ENCODE data around the gene GALNT18. TPM values are rescaled to one million over a fixed set of nuclear protein-coding genes. Genes with fewer than 3 reads are reported as not detected.

GALNT18 gene
- total RNA-seq, 5 donors from 2014 or later (not counting 1 experiment from before 2014, with no cell fraction given): 0.10 to 0.15 TPM; not detected in 3

- Mint-ChIP-seq H3K36me3 (no peaks in the 10 kb centered on the region), H3K27ac (no peak overlapping the region), H3K4me3 (no peak overlapping the region), H3K4me1 (no peaks in the 10 kb centered on the region), H3K9me3 (no peaks in the 10 kb centered on the region), H3K27me3 (peaks cover 9 to 11% of the 10 kb centered on the region in 2 donors)
- ATAC-seq (replicated peaks in 1 of 4) (no peak), DNase-seq (no peak)
- H3K9me3 ChIP-seq: no peaks in the 10 kb centered on the region
- peaks cover 0 to 16% of the 10 kb centered on the region in 2 experiments for H3K27me3 ChIP-seq (replicated peaks in 1 of 2; ENCODE audit: control insufficient read depth in 2 of 2, extremely low read depth in 1 of 2, insufficient read depth in 2 of 2, low read length in 1 of 2)
- CTCF ChIA-PET: interaction anchor here in 1 of 2 donors (1.6 kb wide), 1 partner anchor 236 kb away, joined by 5 read pairs; no protein-coding TSS in a partner anchor
- H3K4me3 ChIP-seq (ENCODE audit: control insufficient read depth in 1 of 2, extremely low read depth in 1 of 2, low read length in 1 of 2): no peak overlapping the region
- H3K27ac ChIP-seq (ENCODE audit: low read length): no peak overlapping the region
- no peaks in the 10 kb centered on the region for H3K4me1 ChIP-seq (ENCODE audit: control insufficient read depth in 1 of 2, extremely low read depth in 1 of 2, insufficient read depth in 2 of 2, low read length in 2 of 2)
- no peaks in the 10 kb centered on the region for H3K36me3 ChIP-seq (ENCODE audit: control insufficient read depth in 2 of 2, extremely low read depth in 1 of 2, insufficient read depth in 1 of 2, low read length in 1 of 2)
- POLR2A ChIA-PET: no interaction called here
- WGBS (ENCODE audit: insufficient coverage): 30% methylated on average over 5 of the region's 8 CpGs
Observed at GRCh38 chr11:11263238-11264005, 358.4 kb downstream of the GALNT18 start.

GRCh38 chr11:11262171-11262920 lies 359.5 kb downstream of the GALNT18 start:
- H3K9me3 ChIP-seq: no peaks in the 10 kb centered on the region
- H3K36me3 Mint-ChIP-seq: no peaks in the 10 kb centered on the region
- DNase-seq: no peak
- no peaks in the 10 kb centered on the region for H3K9me3 Mint-ChIP-seq
- ChIA-PET POLR2A (no interaction called here), CTCF (interaction anchor here in 1 of 2 donors (1.6 kb wide), 1 partner anchor 234 kb away, joined by 5 read pairs; no protein-coding TSS in a partner anchor)
- ATAC-seq (replicated peaks in 1 of 4): no peak
- no peak overlapping the region for H3K4me3 Mint-ChIP-seq
- H3K27ac Mint-ChIP-seq: no peak overlapping the region
- peaks cover 0 to 16% of the 10 kb centered on the region in 2 experiments for H3K27me3 ChIP-seq (replicated peaks in 1 of 2; ENCODE audit: control insufficient read depth in 2 of 2, extremely low read depth in 1 of 2, insufficient read depth in 2 of 2, low read length in 1 of 2)
- peaks cover 11 to 12% of the 10 kb centered on the region in 2 donors for H3K27me3 Mint-ChIP-seq
- 76% methylated on average over 2 of the region's 5 CpGs for WGBS (ENCODE audit: insufficient coverage)
- no peaks in the 10 kb centered on the region for H3K4me1 ChIP-seq (ENCODE audit: control insufficient read depth in 1 of 2, extremely low read depth in 1 of 2, insufficient read depth in 2 of 2, low read length in 2 of 2)
- H3K27ac ChIP-seq (ENCODE audit: low read length): no peak overlapping the region
- no peaks in the 10 kb centered on the region for H3K36me3 ChIP-seq (ENCODE audit: control insufficient read depth in 2 of 2, extremely low read depth in 1 of 2, insufficient read depth in 1 of 2, low read length in 1 of 2)
- no peaks in the 10 kb centered on the region for H3K4me1 Mint-ChIP-seq
- no peak overlapping the region for H3K4me3 ChIP-seq (ENCODE audit: control insufficient read depth in 1 of 2, extremely low read depth in 1 of 2, low read length in 1 of 2)

GRCh38 chr11:11261629-11262028 lies 360.2 kb downstream of the GALNT18 start:
- WGBS (ENCODE audit: insufficient coverage): 74% methylated on average over 5 of the region's 5 CpGs
- no peaks in the 10 kb centered on the region for H3K9me3 ChIP-seq
- no peak overlapping the region for H3K4me3 Mint-ChIP-seq
- no peak overlapping the region for H3K27ac ChIP-seq (ENCODE audit: low read length)
- H3K36me3 ChIP-seq (ENCODE audit: control insufficient read depth in 2 of 2, extremely low read depth in 1 of 2, insufficient read depth in 1 of 2, low read length in 1 of 2): no peaks in the 10 kb centered on the region
- H3K4me1 ChIP-seq (ENCODE audit: control insufficient read depth in 1 of 2, extremely low read depth in 1 of 2, insufficient read depth in 2 of 2, low read length in 2 of 2): no peaks in the 10 kb centered on the region
- POLR2A ChIA-PET: no interaction called here
- peaks cover 11 to 15% of the 10 kb centered on the region in 2 donors for H3K27me3 Mint-ChIP-seq
- peaks cover 0 to 16% of the 10 kb centered on the region in 2 experiments for H3K27me3 ChIP-seq (replicated peaks in 1 of 2; ENCODE audit: control insufficient read depth in 2 of 2, extremely low read depth in 1 of 2, insufficient read depth in 2 of 2, low read length in 1 of 2)
- CTCF ChIA-PET: no interaction called here
- H3K27ac Mint-ChIP-seq: no peak overlapping the region
- no peak for ATAC-seq (replicated peaks in 1 of 4)
- no peaks in the 10 kb centered on the region for H3K9me3 Mint-ChIP-seq
- no peak for DNase-seq
- H3K36me3 Mint-ChIP-seq: no peaks in the 10 kb centered on the region
- H3K4me3 ChIP-seq (ENCODE audit: control insufficient read depth in 1 of 2, extremely low read depth in 1 of 2, low read length in 1 of 2): no peak overlapping the region
- no peaks in the 10 kb centered on the region for H3K4me1 Mint-ChIP-seq

GRCh38 chr11:11260903-11261302 lies 360.9 kb downstream of the GALNT18 start:
- Histone ChIP-seq H3K9me3 (no peaks in the 10 kb centered on the region), H3K27ac (ENCODE audit: low read length) (no peak overlapping the region), H3K27me3 (replicated peaks in 1 of 2; ENCODE audit: control insufficient read depth in 2 of 2, extremely low read depth in 1 of 2, insufficient read depth in 2 of 2, low read length in 1 of 2) (peaks cover 0 to 16% of the 10 kb centered on the region in 2 experiments), H3K4me3 (ENCODE audit: control insufficient read depth in 1 of 2, extremely low read depth in 1 of 2, low read length in 1 of 2) (no peak overlapping the region), H3K4me1 (ENCODE audit: control insufficient read depth in 1 of 2, extremely low read depth in 1 of 2, insufficient read depth in 2 of 2, low read length in 2 of 2) (no peaks in the 10 kb centered on the region), H3K36me3 (ENCODE audit: control insufficient read depth in 2 of 2, extremely low read depth in 1 of 2, insufficient read depth in 1 of 2, low read length in 1 of 2) (no peaks in the 10 kb centered on the region)
- Mint-ChIP-seq H3K4me1 (no peaks in the 10 kb centered on the region), H3K27me3 (peaks cover 11 to 15% of the 10 kb centered on the region in 2 donors), H3K9me3 (no peaks in the 10 kb centered on the region), H3K36me3 (no peaks in the 10 kb centered on the region), H3K4me3 (no peak overlapping the region), H3K27ac (no peak overlapping the region)
- ATAC-seq (replicated peaks in 1 of 4) (no peak), DNase-seq (no peak)
- WGBS (ENCODE audit: insufficient coverage): 80% methylated on average over 1 of the region's 4 CpGs
- POLR2A ChIA-PET: no interaction called here
- CTCF ChIA-PET: interaction anchor here in 1 of 2 donors (0.7 kb wide), 1 partner anchor 233 kb away, joined by 3 read pairs; no protein-coding TSS in a partner anchor

- no peak overlapping the region for H3K27ac ChIP-seq (ENCODE audit: low read length)
- Mint-ChIP-seq H3K27me3 (peaks cover 1 to 7% of the 10 kb centered on the region in 2 donors), H3K36me3 (no peaks in the 10 kb centered on the region), H3K4me3 (no peak overlapping the region), H3K4me1 (no peaks in the 10 kb centered on the region), H3K27ac (no peak overlapping the region), H3K9me3 (no peaks in the 10 kb centered on the region)
- no peak overlapping the region for H3K4me3 ChIP-seq (ENCODE audit: control insufficient read depth in 1 of 2, extremely low read depth in 1 of 2, low read length in 1 of 2)
- 75% methylated on average over 1 of the region's 5 CpGs for WGBS (ENCODE audit: insufficient coverage)
- no peaks in the 10 kb centered on the region for H3K27me3 ChIP-seq (replicated peaks in 1 of 2; ENCODE audit: control insufficient read depth in 2 of 2, extremely low read depth in 1 of 2, insufficient read depth in 2 of 2, low read length in 1 of 2)
- ChIA-PET POLR2A (no interaction called here), CTCF (no interaction called here)
- no peaks in the 10 kb centered on the region for H3K9me3 ChIP-seq
- H3K36me3 ChIP-seq (ENCODE audit: control insufficient read depth in 2 of 2, extremely low read depth in 1 of 2, insufficient read depth in 1 of 2, low read length in 1 of 2): no peaks in the 10 kb centered on the region
- DNase-seq (no peak), ATAC-seq (replicated peaks in 1 of 4) (no peak)
- no peaks in the 10 kb centered on the region for H3K4me1 ChIP-seq (ENCODE audit: control insufficient read depth in 1 of 2, extremely low read depth in 1 of 2, insufficient read depth in 2 of 2, low read length in 2 of 2)
Observed at GRCh38 chr11:11253995-11254394, 367.8 kb downstream of the GALNT18 start.

- ATAC-seq (replicated peaks in 1 of 4) (no peak), DNase-seq (no peak)
- WGBS (ENCODE audit: insufficient coverage): no CpG with 5 or more reads among the region's 4 CpGs
- POLR2A ChIA-PET: no interaction called here
- Histone ChIP-seq H3K4me3 (ENCODE audit: control insufficient read depth in 1 of 2, extremely low read depth in 1 of 2, low read length in 1 of 2) (no peak overlapping the region), H3K27ac (ENCODE audit: low read length) (no peak overlapping the region), H3K36me3 (ENCODE audit: control insufficient read depth in 2 of 2, extremely low read depth in 1 of 2, insufficient read depth in 1 of 2, low read length in 1 of 2) (no peaks in the 10 kb centered on the region), H3K27me3 (replicated peaks in 1 of 2; ENCODE audit: control insufficient read depth in 2 of 2, extremely low read depth in 1 of 2, insufficient read depth in 2 of 2, low read length in 1 of 2) (no peaks in the 10 kb centered on the region), H3K9me3 (no peaks in the 10 kb centered on the region), H3K4me1 (ENCODE audit: control insufficient read depth in 1 of 2, extremely low read depth in 1 of 2, insufficient read depth in 2 of 2, low read length in 2 of 2) (no peaks in the 10 kb centered on the region)
- Mint-ChIP-seq H3K4me1 (no peaks in the 10 kb centered on the region), H3K9me3 (no peaks in the 10 kb centered on the region), H3K27ac (no peak overlapping the region), H3K27me3 (peaks cover 1 to 7% of the 10 kb centered on the region in 2 donors), H3K4me3 (no peak overlapping the region), H3K36me3 (no peaks in the 10 kb centered on the region)
- CTCF ChIA-PET: no interaction called here
Observed at GRCh38 chr11:11253497-11253896, 368.3 kb downstream of the GALNT18 start.
